GM12872 (cell line): ENCODE results near the gene PDZRN3.

Source experiments
- CTCF ChIP-seq: IDR thresholded peaks from 3 replicates; pipeline ENCODE4 v1.5.1; 2011; ENCODE audit warnings: low read depth, mild to moderate bottlenecking, low read length, moderate library complexity; ENCODE audit not compliant: insufficient read depth

PDZRN3 gene

GRCh38 chr3:73490453-73491286, 134.1 kb downstream of the PDZRN3 start:
- no peak for TF ChIP-seq CTCF

- TF ChIP-seq CTCF = no peak
These were observed 138.8 kb downstream of the PDZRN3 start for GRCh38 chr3:73485877-73486330.

DNA sequence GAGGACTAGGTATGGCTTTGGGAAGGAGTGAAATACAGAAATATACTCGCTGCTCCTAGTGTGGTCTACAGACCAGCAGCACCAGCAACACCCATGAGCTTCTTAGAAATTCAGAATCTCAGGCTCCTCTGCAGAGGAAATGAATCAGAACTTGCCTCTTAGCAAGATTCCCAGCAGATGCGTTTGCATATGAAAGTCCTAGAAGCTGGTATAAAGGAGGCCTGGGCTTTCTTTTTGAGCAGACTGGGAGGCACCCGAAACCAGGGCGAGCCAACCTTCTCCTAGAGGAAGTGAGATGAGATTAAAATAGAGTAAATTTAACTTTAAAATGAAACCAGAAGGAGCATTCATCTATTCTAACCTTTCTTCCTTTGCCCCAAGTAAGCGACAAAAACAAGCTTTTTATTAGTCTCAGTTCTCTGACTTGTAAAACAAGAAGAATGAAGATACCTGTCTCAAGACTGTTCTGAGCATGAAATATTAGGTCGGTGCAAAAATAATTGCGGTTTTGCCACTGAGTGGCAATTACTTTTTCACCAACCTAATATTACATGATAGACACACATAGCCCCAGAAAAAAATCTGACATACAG, 140.0 kb downstream of the PDZRN3 start:
- no peak for TF ChIP-seq CTCF

- TF ChIP-seq CTCF = no peak
These were observed 142.9 kb downstream of the PDZRN3 start for GRCh38 chr3:73481888-73482287.

- no peak for TF ChIP-seq CTCF
These were observed 144.5 kb downstream of the PDZRN3 start for GRCh38 chr3:73480187-73480672.

DNA sequence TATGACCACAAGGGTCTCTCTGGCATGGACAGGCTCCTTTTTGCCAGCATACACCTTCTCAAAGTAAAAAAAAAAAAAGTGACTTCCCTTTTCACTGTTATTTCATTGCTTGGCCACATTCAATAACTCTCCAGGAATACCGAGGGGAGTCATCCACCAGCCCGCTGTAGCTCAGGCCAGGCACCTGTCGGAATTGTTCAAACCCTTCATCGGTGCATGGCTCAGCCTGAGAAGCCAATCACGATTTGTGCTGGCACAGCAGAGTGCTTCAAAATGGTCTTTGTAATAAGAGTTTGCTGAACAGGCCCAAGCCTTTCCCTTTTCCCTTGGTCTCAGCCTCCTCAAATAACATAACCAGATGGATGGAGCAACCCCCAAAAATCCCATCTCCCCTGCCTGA, 145.4 kb downstream of the PDZRN3 start:
- no peak for TF ChIP-seq CTCF

- no peak for TF ChIP-seq CTCF
These were observed 145.9 kb downstream of the PDZRN3 start for GRCh38 chr3:73478858-73479257.
